ENCODE measurements around the gene RNF103. TPM values are rescaled to one million over a fixed set of nuclear protein-coding genes. Genes with fewer than 3 reads are reported as not detected.

Gene RNF103
- total RNA-seq, 2 donors from 2014 or later, result 16.2 to 44.4 TPM

- no peaks in the 10 kb centered on the region for H3K36me3 ChIP-seq (replicated peaks in 1 of 2; ENCODE audit: insufficient read depth in 1 of 2, low read depth in 2 of 2)
- no peak overlapping the region for H3K27ac ChIP-seq
- no peaks in the 10 kb centered on the region for H3K4me1 ChIP-seq
- DNase-seq (no peak), ATAC-seq (no peak)
- no peaks in the 10 kb centered on the region for H3K27me3 ChIP-seq
- intact Hi-C loops (cut with DNase I), result no loop called here
- TF ChIP-seq POLR2A (IDR thresholded peaks at IDR 0.05), result no peak
- no peak for TF ChIP-seq CTCF (IDR thresholded peaks at IDR 0.05)
- no peaks in the 10 kb centered on the region for H3K9me3 ChIP-seq
- WGBS, 2 donors, result 63 to 90% methylated on average over 2 of the region's 2 CpGs
- no peak overlapping the region for H3K4me3 ChIP-seq
Measured at GRCh38 chr2:86584151-86584913, 39.3 kb downstream of the RNF103 start.

GRCh38 chr2:86580560-86580959 lies 43.1 kb downstream of the RNF103 start:
- no peak for DNase-seq
- no peaks in the 10 kb centered on the region for H3K27me3 ChIP-seq
- H3K9me3 ChIP-seq, result no peaks in the 10 kb centered on the region
- no peak for ATAC-seq
- intact Hi-C loops (cut with DNase I), result no loop called here
- H3K27ac ChIP-seq, result no peak overlapping the region
- H3K36me3 ChIP-seq (replicated peaks in 1 of 2; ENCODE audit: insufficient read depth in 1 of 2, low read depth in 2 of 2), result no peaks in the 10 kb centered on the region
- no peaks in the 10 kb centered on the region for H3K4me1 ChIP-seq
- no peak overlapping the region for H3K4me3 ChIP-seq
- TF ChIP-seq POLR2A (IDR thresholded peaks at IDR 0.05), result no peak
- TF ChIP-seq CTCF (IDR thresholded peaks at IDR 0.05), result no peak

- intact Hi-C loops (cut with DNase I), result no loop called here
Measured at GRCh38 chr2:86577817-86578456, 45.7 kb downstream of the RNF103 start.

GRCh38 chr2:86570059-86570458 lies 53.6 kb downstream of the RNF103 start:
- intact Hi-C loops (cut with DNase I), result no loop called here
- Histone ChIP-seq H3K9me3 (no peaks in the 10 kb centered on the region), H3K27me3 (no peaks in the 10 kb centered on the region), H3K27ac (no peak overlapping the region), H3K4me3 (no peak overlapping the region), H3K36me3 (replicated peaks in 1 of 2; ENCODE audit: insufficient read depth in 1 of 2, low read depth in 2 of 2) (no peaks in the 10 kb centered on the region), H3K4me1 (peaks cover 18% of the 10 kb centered on the region)
- no peak for ATAC-seq
- 88 to 89% methylated on average over 3 of the region's 3 CpGs for WGBS, 2 donors
- TF ChIP-seq POLR2A (IDR thresholded peaks at IDR 0.05) (no peak), CTCF (IDR thresholded peaks at IDR 0.05) (no peak)
- DNase-seq, result no peak

More at GRCh38 chr2:86577817-86578456, 45.7 kb downstream of the RNF103 start:
- ATAC-seq, result no peak
- no peak overlapping the region for H3K27ac ChIP-seq
- WGBS, 2 donors, result 88 to 94% methylated on average over 2 of the region's 2 CpGs
- no peaks in the 10 kb centered on the region for H3K4me1 ChIP-seq
- no peak for DNase-seq
- no peaks in the 10 kb centered on the region for H3K36me3 ChIP-seq (replicated peaks in 1 of 2; ENCODE audit: insufficient read depth in 1 of 2, low read depth in 2 of 2)
- H3K9me3 ChIP-seq, result no peaks in the 10 kb centered on the region
- no peak overlapping the region for H3K4me3 ChIP-seq
- TF ChIP-seq POLR2A (IDR thresholded peaks at IDR 0.05) (no peak), CTCF (IDR thresholded peaks at IDR 0.05) (no peak)
- H3K27me3 ChIP-seq, result no peaks in the 10 kb centered on the region

- H3K27me3 ChIP-seq, result no peaks in the 10 kb centered on the region
- H3K9me3 ChIP-seq, result no peaks in the 10 kb centered on the region
- peak overlapping the region; percentile 64 to 75 (median 68) for H3K27ac ChIP-seq
- H3K4me1 ChIP-seq, result peaks cover 29% of the 10 kb centered on the region
- intact Hi-C loops (cut with DNase I), result no loop called here
- no peak for TF ChIP-seq POLR2A (IDR thresholded peaks at IDR 0.05)
- TF ChIP-seq CTCF (IDR thresholded peaks at IDR 0.05), result no peak
- ATAC-seq (no peak), DNase-seq (no peak)
- no peak overlapping the region for H3K4me3 ChIP-seq
- no peaks in the 10 kb centered on the region for H3K36me3 ChIP-seq (replicated peaks in 1 of 2; ENCODE audit: insufficient read depth in 1 of 2, low read depth in 2 of 2)
Measured at GRCh38 chr2:86566821-86567190, 56.9 kb downstream of the RNF103 start.

All from body of pancreas (tissue), 4 donors.